Measurements from ENCODE around the gene COL4A3. TPM values are rescaled to one million over a fixed set of nuclear protein-coding genes. Genes with fewer than 3 reads are reported as not detected.

COL4A3 gene
- total and polyA plus RNA-seq, 2 donors = 0.94 to 2.5 TPM

DNA sequence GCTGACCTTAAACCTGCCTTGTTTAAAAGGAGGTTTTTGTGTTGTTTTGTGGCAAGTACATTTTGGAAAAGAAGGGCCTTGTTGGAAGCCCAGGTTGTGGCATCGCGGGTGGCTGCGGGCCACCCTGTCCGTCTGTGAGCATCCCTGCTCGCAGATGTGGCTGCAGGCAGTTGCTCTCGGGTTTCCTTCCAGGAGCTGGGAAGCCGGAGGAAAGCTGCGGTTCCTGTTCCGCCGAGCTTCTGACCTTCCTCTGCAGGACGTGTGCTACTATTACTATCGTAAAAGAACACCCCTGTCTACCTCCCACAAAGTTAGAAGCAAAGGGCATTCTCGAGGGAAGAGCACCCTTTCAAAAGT, 161.4 kb downstream of the COL4A3 start:
- peaks cover 12 to 13% of the 10 kb centered on the region in 2 donors for H3K4me1 ChIP-seq (ENCODE audit: control insufficient read depth in 2 of 2, insufficient read depth in 2 of 2, low read length in 2 of 2)
- peaks cover 0 to 5% of the 10 kb centered on the region in 2 donors for H3K36me3 ChIP-seq (ENCODE audit: control insufficient read depth in 2 of 2, insufficient read depth in 2 of 2, low read length in 1 of 2)
- H3K27me3 ChIP-seq (ENCODE audit: control insufficient read depth in 2 of 2, insufficient read depth in 1 of 2, low read length in 1 of 2) = no peaks in the 10 kb centered on the region
- H3K27ac ChIP-seq (ENCODE audit: low read depth in 1 of 2, low read length in 1 of 2) = peak overlapping the region in 1 of 2 donors; percentile 72
- under 1% methylated on average over 13 of the region's 13 CpGs for WGBS
- peak overlapping the region; percentile 88 to 90 for H3K4me3 ChIP-seq (ENCODE audit: low read length in 2 of 2)
- peaks cover 0 to 5% of the 10 kb centered on the region in 2 donors for H3K9me3 ChIP-seq (ENCODE audit: control insufficient read depth in 2 of 2, insufficient read depth in 1 of 2, low read length in 1 of 2)
- DNase-seq (ENCODE audit: low read depth in 6 of 9, low spot score in 9 of 9) = peak in 3 of 9 donors; percentile 9 to 29 (median 27)

DNA sequence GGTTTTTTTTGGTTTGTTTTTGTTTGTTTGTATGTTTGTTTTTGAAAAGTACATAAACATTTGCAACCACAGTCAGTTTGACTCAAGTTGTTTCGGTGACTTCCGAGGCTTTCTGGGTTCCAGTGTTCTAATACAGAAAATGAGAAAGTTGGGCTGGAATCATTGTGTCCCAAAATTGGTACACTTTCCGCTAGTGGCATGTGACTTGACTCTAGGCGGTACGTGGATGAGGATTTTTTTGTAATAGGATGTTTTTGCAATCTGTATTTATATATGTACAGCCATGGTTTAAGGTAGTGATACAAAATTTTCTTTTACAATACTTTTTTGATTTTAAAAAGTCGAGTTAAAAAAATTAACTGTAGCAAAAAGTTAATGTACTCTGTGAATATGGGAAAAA, 162.4 kb downstream of the COL4A3 start:
- no peak overlapping the region for H3K4me3 ChIP-seq (ENCODE audit: low read length in 2 of 2)
- peaks cover 0 to 9% of the 10 kb centered on the region in 2 donors for H3K36me3 ChIP-seq (ENCODE audit: control insufficient read depth in 2 of 2, insufficient read depth in 2 of 2, low read length in 1 of 2)
- no peak overlapping the region for H3K27ac ChIP-seq (ENCODE audit: low read depth in 1 of 2, low read length in 1 of 2)
- DNase-seq (ENCODE audit: low read depth in 6 of 9, low spot score in 9 of 9) = no peak
- peaks cover 12 to 13% of the 10 kb centered on the region in 2 donors for H3K4me1 ChIP-seq (ENCODE audit: control insufficient read depth in 2 of 2, insufficient read depth in 2 of 2, low read length in 2 of 2)
- H3K9me3 ChIP-seq (ENCODE audit: control insufficient read depth in 2 of 2, insufficient read depth in 1 of 2, low read length in 1 of 2) = peaks cover 0 to 3% of the 10 kb centered on the region in 2 donors
- H3K27me3 ChIP-seq (ENCODE audit: control insufficient read depth in 2 of 2, insufficient read depth in 1 of 2, low read length in 1 of 2) = no peaks in the 10 kb centered on the region
- WGBS = 98% methylated on average over 6 of the region's 6 CpGs

DNA sequence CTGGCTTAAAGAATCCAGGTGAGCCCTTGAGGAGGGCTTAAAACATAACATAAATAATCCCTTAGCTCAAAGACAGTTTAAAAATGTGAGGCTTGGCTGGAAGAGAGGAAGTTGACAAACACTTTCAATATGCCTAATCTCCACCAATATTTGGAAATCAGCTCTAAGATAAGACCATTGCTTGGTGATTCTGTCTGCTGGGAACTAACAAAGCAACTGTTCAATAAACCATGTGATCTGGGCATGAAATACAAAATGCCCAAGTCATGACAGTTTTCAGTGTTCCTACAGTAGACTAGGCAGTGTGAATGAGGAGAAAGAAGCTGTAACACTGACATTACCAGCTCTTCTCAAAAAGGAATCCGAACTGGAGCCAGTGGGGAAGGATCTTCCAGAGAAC, 171.3 kb downstream of the COL4A3 start:
- H3K4me3 ChIP-seq (ENCODE audit: low read length in 2 of 2) = no peak overlapping the region
- no peaks in the 10 kb centered on the region for H3K4me1 ChIP-seq (ENCODE audit: control insufficient read depth in 2 of 2, insufficient read depth in 2 of 2, low read length in 2 of 2)
- DNase-seq (ENCODE audit: low read depth in 6 of 9, low spot score in 9 of 9) = no peak
- peaks cover 6 to 40% of the 10 kb centered on the region in 2 donors for H3K36me3 ChIP-seq (ENCODE audit: control insufficient read depth in 2 of 2, insufficient read depth in 2 of 2, low read length in 1 of 2)
- H3K9me3 ChIP-seq (ENCODE audit: control insufficient read depth in 2 of 2, insufficient read depth in 1 of 2, low read length in 1 of 2) = no peaks in the 10 kb centered on the region
- H3K27ac ChIP-seq (ENCODE audit: low read depth in 1 of 2, low read length in 1 of 2) = no peak overlapping the region
- no peaks in the 10 kb centered on the region for H3K27me3 ChIP-seq (ENCODE audit: control insufficient read depth in 2 of 2, insufficient read depth in 1 of 2, low read length in 1 of 2)
- WGBS = 93% methylated on average over 1 of the region's 1 CpG

DNA sequence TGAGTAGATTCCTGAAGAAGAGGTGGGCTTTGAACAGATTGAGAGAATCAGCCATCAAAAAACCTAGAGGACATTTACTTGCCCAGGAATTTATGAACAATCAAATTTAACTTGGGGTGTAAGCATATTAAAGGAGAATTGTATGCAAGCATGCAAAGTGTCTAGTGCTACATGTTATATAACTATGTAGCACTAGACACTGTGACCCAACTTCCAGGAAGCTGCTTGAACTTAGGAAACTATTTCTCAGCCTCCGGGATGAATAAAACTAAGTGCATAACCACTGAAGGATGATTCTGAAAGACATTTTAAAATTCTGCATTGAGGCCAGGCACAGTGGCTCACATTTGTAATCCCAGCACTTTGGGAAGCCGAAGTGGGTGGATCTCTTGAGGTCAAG, 173.0 kb downstream of the COL4A3 start:
- H3K4me3 ChIP-seq (ENCODE audit: low read length in 2 of 2) = no peak overlapping the region
- no peak for DNase-seq (ENCODE audit: low read depth in 6 of 9, low spot score in 9 of 9)
- H3K9me3 ChIP-seq (ENCODE audit: control insufficient read depth in 2 of 2, insufficient read depth in 1 of 2, low read length in 1 of 2) = no peaks in the 10 kb centered on the region
- no peaks in the 10 kb centered on the region for H3K4me1 ChIP-seq (ENCODE audit: control insufficient read depth in 2 of 2, insufficient read depth in 2 of 2, low read length in 2 of 2)
- H3K36me3 ChIP-seq (ENCODE audit: control insufficient read depth in 2 of 2, insufficient read depth in 2 of 2, low read length in 1 of 2) = peaks cover 6 to 37% of the 10 kb centered on the region in 2 donors
- H3K27me3 ChIP-seq (ENCODE audit: control insufficient read depth in 2 of 2, insufficient read depth in 1 of 2, low read length in 1 of 2) = no peaks in the 10 kb centered on the region
- no peak overlapping the region for H3K27ac ChIP-seq (ENCODE audit: low read depth in 1 of 2, low read length in 1 of 2)
- WGBS = over 99% methylated on average over 2 of the region's 2 CpGs

DNA sequence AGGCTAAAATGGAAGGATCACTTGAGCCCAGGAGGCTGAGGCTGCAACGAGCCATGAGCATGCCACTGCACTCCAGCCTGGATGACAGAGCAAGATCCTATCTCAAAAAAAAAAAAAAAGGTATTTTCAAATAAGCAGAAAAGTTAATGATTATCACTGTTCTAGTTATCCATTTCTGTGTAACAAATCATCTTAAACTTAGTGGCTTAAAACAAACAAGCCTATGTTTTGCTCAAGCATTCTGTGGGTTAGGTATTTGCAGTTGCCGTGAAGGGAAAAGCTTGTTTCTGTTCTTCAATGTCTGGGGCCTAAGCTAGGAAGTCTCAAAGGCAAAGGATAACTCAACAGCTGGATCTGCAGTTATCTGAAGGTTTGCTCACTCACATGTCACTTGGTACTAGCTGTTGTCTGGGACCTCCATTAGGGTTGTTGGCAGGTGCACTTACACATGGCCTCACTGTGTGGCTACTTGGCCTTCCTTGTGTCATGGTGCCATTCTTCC, 174.7 kb downstream of the COL4A3 start:
- DNase-seq (ENCODE audit: low read depth in 6 of 9, low spot score in 9 of 9) = no peak
- H3K27me3 ChIP-seq (ENCODE audit: control insufficient read depth in 2 of 2, insufficient read depth in 1 of 2, low read length in 1 of 2) = no peaks in the 10 kb centered on the region
- no peak overlapping the region for H3K27ac ChIP-seq (ENCODE audit: low read depth in 1 of 2, low read length in 1 of 2)
- H3K36me3 ChIP-seq (ENCODE audit: control insufficient read depth in 2 of 2, insufficient read depth in 2 of 2, low read length in 1 of 2) = peaks cover 6 to 32% of the 10 kb centered on the region in 2 donors
- H3K4me1 ChIP-seq (ENCODE audit: control insufficient read depth in 2 of 2, insufficient read depth in 2 of 2, low read length in 2 of 2) = no peaks in the 10 kb centered on the region
- no peak overlapping the region for H3K4me3 ChIP-seq (ENCODE audit: low read length in 2 of 2)
- 96% methylated on average over 2 of the region's 2 CpGs for WGBS
- H3K9me3 ChIP-seq (ENCODE audit: control insufficient read depth in 2 of 2, insufficient read depth in 1 of 2, low read length in 1 of 2) = no peaks in the 10 kb centered on the region

DNA sequence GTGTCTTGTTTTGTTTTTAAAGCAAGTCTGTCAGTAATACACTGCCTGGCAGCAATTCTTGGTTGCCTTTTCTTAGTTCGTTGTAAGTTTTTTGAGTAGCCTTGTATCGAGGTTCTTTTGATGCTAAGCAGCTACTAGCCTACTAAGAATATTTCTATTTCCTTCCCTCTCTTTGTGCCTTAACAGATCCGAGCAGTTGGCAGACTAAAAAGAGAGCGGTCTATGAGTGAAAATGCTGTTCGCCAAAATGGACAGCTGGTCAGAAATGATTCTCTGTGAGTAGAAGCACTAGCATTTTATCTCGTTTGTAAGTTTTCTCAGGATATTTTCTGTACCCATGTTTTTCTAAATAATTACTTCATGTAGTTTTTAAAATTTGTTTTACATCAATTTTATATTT, 175.7 kb downstream of the COL4A3 start:
- H3K27ac ChIP-seq (ENCODE audit: low read depth in 1 of 2, low read length in 1 of 2) = no peak overlapping the region
- peaks cover 6 to 29% of the 10 kb centered on the region in 2 donors for H3K36me3 ChIP-seq (ENCODE audit: control insufficient read depth in 2 of 2, insufficient read depth in 2 of 2, low read length in 1 of 2)

DNA sequence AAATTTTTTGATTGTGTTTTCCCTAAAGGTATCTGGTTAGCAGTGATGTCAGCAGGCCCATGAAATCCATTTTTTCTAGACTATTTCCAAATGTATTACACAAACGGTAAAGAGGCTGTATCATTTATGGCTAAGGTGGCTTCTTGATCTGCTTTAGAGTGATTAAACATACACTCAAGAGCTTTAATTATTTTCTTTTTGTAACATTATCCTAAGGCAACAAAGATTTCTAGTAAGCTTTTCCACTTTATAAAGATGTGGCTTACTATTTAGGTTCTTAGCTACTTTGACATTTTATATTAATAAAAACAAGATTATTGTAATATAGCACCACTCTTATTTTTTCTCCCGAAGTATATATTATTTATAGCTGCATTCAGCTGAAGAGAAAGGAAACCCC, 177.1 kb downstream of the COL4A3 start:
- H3K27ac ChIP-seq (ENCODE audit: low read depth in 1 of 2, low read length in 1 of 2) = no peak overlapping the region
- H3K4me3 ChIP-seq (ENCODE audit: low read length in 2 of 2) = no peak overlapping the region
- no peak for DNase-seq (ENCODE audit: low read depth in 6 of 9, low spot score in 9 of 9)
- no peaks in the 10 kb centered on the region for H3K27me3 ChIP-seq (ENCODE audit: control insufficient read depth in 2 of 2, insufficient read depth in 1 of 2, low read length in 1 of 2)
- WGBS = 97% methylated on average over 2 of the region's 2 CpGs
- H3K9me3 ChIP-seq (ENCODE audit: control insufficient read depth in 2 of 2, insufficient read depth in 1 of 2, low read length in 1 of 2) = no peaks in the 10 kb centered on the region
- H3K4me1 ChIP-seq (ENCODE audit: control insufficient read depth in 2 of 2, insufficient read depth in 2 of 2, low read length in 2 of 2) = no peaks in the 10 kb centered on the region
- peaks cover 0 to 18% of the 10 kb centered on the region in 2 donors for H3K36me3 ChIP-seq (ENCODE audit: control insufficient read depth in 2 of 2, insufficient read depth in 2 of 2, low read length in 1 of 2)

More for the DNA sequence above, 175.7 kb downstream of the COL4A3 start:
- H3K4me1 ChIP-seq (ENCODE audit: control insufficient read depth in 2 of 2, insufficient read depth in 2 of 2, low read length in 2 of 2) = no peaks in the 10 kb centered on the region
- no peaks in the 10 kb centered on the region for H3K27me3 ChIP-seq (ENCODE audit: control insufficient read depth in 2 of 2, insufficient read depth in 1 of 2, low read length in 1 of 2)
- H3K9me3 ChIP-seq (ENCODE audit: control insufficient read depth in 2 of 2, insufficient read depth in 1 of 2, low read length in 1 of 2) = no peaks in the 10 kb centered on the region
- 82% methylated on average over 6 of the region's 6 CpGs for WGBS
- no peak for DNase-seq (ENCODE audit: low read depth in 6 of 9, low spot score in 9 of 9)
- H3K4me3 ChIP-seq (ENCODE audit: low read length in 2 of 2) = no peak overlapping the region

DNA sequence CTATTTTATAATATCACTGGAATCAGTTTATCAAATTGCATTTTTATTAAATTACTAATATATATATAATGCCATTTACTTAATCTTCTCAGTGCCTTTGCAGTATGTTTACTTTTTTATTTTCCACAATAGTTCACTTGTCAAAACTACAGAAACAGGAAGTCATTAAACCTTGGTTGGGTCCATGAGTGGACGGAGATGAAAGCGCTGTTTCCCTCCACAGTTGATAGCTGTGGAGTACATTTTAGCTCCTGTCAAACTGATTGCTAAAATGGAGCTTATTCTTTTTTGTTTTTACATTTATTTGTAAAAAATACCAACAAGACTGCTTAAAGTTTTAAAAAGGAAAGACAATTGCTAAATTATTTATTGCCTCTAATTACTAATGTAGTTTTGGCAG, 179.8 kb downstream of the COL4A3 start:
- Histone ChIP-seq H3K9me3 (ENCODE audit: control insufficient read depth in 2 of 2, insufficient read depth in 1 of 2, low read length in 1 of 2) (no peaks in the 10 kb centered on the region), H3K4me3 (ENCODE audit: low read length in 2 of 2) (no peak overlapping the region), H3K27me3 (ENCODE audit: control insufficient read depth in 2 of 2, insufficient read depth in 1 of 2, low read length in 1 of 2) (no peaks in the 10 kb centered on the region), H3K27ac (ENCODE audit: low read depth in 1 of 2, low read length in 1 of 2) (no peak overlapping the region), H3K4me1 (ENCODE audit: control insufficient read depth in 2 of 2, insufficient read depth in 2 of 2, low read length in 2 of 2) (no peaks in the 10 kb centered on the region), H3K36me3 (ENCODE audit: control insufficient read depth in 2 of 2, insufficient read depth in 2 of 2, low read length in 1 of 2) (peaks cover 4 to 24% of the 10 kb centered on the region in 2 donors)
- DNase-seq (ENCODE audit: low read depth in 6 of 9, low spot score in 9 of 9) = no peak
- WGBS = 94% methylated on average over 2 of the region's 2 CpGs

DNA sequence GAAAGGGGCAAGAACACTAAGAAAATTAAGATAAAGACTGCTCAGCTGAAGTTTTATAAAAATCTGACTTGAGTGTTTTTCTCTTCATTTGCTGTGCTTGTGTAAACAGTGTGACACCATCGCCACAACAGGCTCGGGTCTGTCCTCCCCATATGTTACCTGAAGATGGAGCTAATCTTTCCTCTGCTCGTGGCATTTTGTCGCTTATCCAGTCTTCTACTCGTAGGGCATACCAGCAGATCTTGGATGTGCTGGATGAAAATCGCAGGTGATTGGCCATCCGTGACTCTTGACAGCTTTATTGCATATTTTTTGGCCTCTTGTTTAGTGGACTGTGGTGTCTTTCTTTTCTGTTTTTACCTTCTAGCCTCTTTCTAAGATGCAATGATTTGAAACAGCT, 182.7 kb downstream of the COL4A3 start:
- DNase-seq (ENCODE audit: low read depth in 6 of 9, low spot score in 9 of 9) = no peak
- no peak overlapping the region for H3K27ac ChIP-seq (ENCODE audit: low read depth in 1 of 2, low read length in 1 of 2)
- WGBS = 98% methylated on average over 7 of the region's 7 CpGs
- no peaks in the 10 kb centered on the region for H3K4me1 ChIP-seq (ENCODE audit: control insufficient read depth in 2 of 2, insufficient read depth in 2 of 2, low read length in 2 of 2)
- peaks cover 4 to 17% of the 10 kb centered on the region in 2 donors for H3K36me3 ChIP-seq (ENCODE audit: control insufficient read depth in 2 of 2, insufficient read depth in 2 of 2, low read length in 1 of 2)
- no peaks in the 10 kb centered on the region for H3K27me3 ChIP-seq (ENCODE audit: control insufficient read depth in 2 of 2, insufficient read depth in 1 of 2, low read length in 1 of 2)
- H3K4me3 ChIP-seq (ENCODE audit: low read length in 2 of 2) = no peak overlapping the region
- no peaks in the 10 kb centered on the region for H3K9me3 ChIP-seq (ENCODE audit: control insufficient read depth in 2 of 2, insufficient read depth in 1 of 2, low read length in 1 of 2)
